CD4-positive, alpha-beta T cell treated with Interleukin-6 at 100 ng/mL for 8 hours (primary cell): ENCODE data around the gene COQ9.
"Not testable (repeated sequence)": the region's sequence is repeated elsewhere in the genome, so short reads cannot be mapped to it uniquely, and the experiment has no call there.

ENCODE experiments used
- DNase-seq: peaks from one replicate; pipeline ENCODE4 v3.0.0-alpha.2; 2020; ENCODE audit warnings: mixed read lengths, low spot score

The COQ9 gene

GRCh38 chr16:57447186-57447962 is at the start of gene COQ9, which contains the start of gene CIAPIN1:
Gene COQ9 (plus strand): TSS chr16:57447479. CDS start chr16:57447506, 27 bp downstream.
Gene CIAPIN1 (minus strand): TSS chr16:57447385. CDS start chr16:57440928, 6,457 bp downstream.
- peak; percentile 93 for DNase-seq

- not testable (repeated sequence) for DNase-seq
Observed at GRCh38 chr16:57397493-57397892, 49.8 kb upstream of the COQ9 start.

- no peak for DNase-seq
Observed at GRCh38 chr16:57401943-57402640, 45.2 kb upstream of the COQ9 start.

- no peak for DNase-seq
Observed at GRCh38 chr16:57403965-57404817, 43.1 kb upstream of the COQ9 start, which contains the start of gene CCL17. Gene CCL17 (plus strand): TSS chr16:57404767. CDS start chr16:57413933, 9,166 bp downstream.

GRCh38 chr16:57405097-57405496 is 42.2 kb upstream of the COQ9 start:
- no peak for DNase-seq

GRCh38 chr16:57406881-57407280 is 40.4 kb upstream of the COQ9 start:
- DNase-seq = no peak

GRCh38 chr16:57407521-57408353 is 39.5 kb upstream of the COQ9 start:
- DNase-seq = no peak

- no peak for DNase-seq
Observed at GRCh38 chr16:57409065-57409464, 38.2 kb upstream of the COQ9 start.

GRCh38 chr16:57409870-57410587 is 37.2 kb upstream of the COQ9 start:
- DNase-seq = no peak

- DNase-seq = no peak
Observed at GRCh38 chr16:57411362-57411976, 35.8 kb upstream of the COQ9 start.

- DNase-seq = no peak
Observed at GRCh38 chr16:57412584-57412983, 34.7 kb upstream of the COQ9 start.

GRCh38 chr16:57413301-57413730 is 34.0 kb upstream of the COQ9 start:
- no peak for DNase-seq

GRCh38 chr16:57413733-57414132 is 33.5 kb upstream of the COQ9 start:
- no peak for DNase-seq

GRCh38 chr16:57416084-57416483 is 31.2 kb upstream of the COQ9 start:
- no peak for DNase-seq

GRCh38 chr16:57419506-57419905 is 27.8 kb upstream of the COQ9 start:
- DNase-seq = no peak

GRCh38 chr16:57422026-57422944 is 25.0 kb upstream of the COQ9 start:
- DNase-seq = no peak

- DNase-seq = no peak
Observed at GRCh38 chr16:57423152-57423551, 24.1 kb upstream of the COQ9 start.

GRCh38 chr16:57424583-57424982 is 22.7 kb upstream of the COQ9 start:
- no peak for DNase-seq

GRCh38 chr16:57426356-57426755 is 20.9 kb upstream of the COQ9 start:
- DNase-seq = no peak
